D721Med (cell line): ENCODE results near the gene LRFN5.

Source experiments
- DNase-seq: peaks from one replicate; pipeline ENCODE4 v3.0.0; 2011; ENCODE audit warnings: low spot score; ENCODE audit not compliant: insufficient read length
- FAIRE-seq: peaks from 2 replicates; lab custom pipeline; 2011; peaks lifted over from hg19 to GRCh38; lab: Jason Lieb, UNC
- CTCF ChIP-seq: IDR thresholded peaks from 2 replicates; pipeline ENCODE4 v1.5.1; 2012; ENCODE audit warnings: mild to moderate bottlenecking, control low read depth; ENCODE audit not compliant: insufficient read depth; ENCODE audit errors: missing control alignments

The LRFN5 gene

GRCh38 chr14:41604721-41605531 is 1.8 kb upstream of the LRFN5 start:
- no peak for TF ChIP-seq CTCF

GRCh38 chr14:41605550-41606281 is 960 bp upstream of the LRFN5 start:
- FAIRE-seq (no peak), DNase-seq (no peak)
- TF ChIP-seq CTCF = no peak

More at GRCh38 chr14:41604721-41605531, 1.8 kb upstream of the LRFN5 start:
- no peak for DNase-seq
- FAIRE-seq = no peak

- DNase-seq (no peak), FAIRE-seq (no peak)
- no peak for TF ChIP-seq CTCF
Observed at GRCh38 chr14:41606282-41606531, 469 bp upstream of the LRFN5 start.

GRCh38 chr14:41607304-41607775 is 664 bp downstream of the LRFN5 start:
- FAIRE-seq (no peak), DNase-seq (no peak)
- TF ChIP-seq CTCF = no peak

GRCh38 chr14:41607966-41608663 is 1.4 kb downstream of the LRFN5 start:
- FAIRE-seq (no peak), DNase-seq (no peak)
- TF ChIP-seq CTCF = no peak

GRCh38 chr14:41608681-41609390 is 2.2 kb downstream of the LRFN5 start:
- no peak for FAIRE-seq
- DNase-seq = no peak

More at GRCh38 chr14:41608681-41609390, 2.2 kb downstream of the LRFN5 start:
- no peak for TF ChIP-seq CTCF
